GM12878 (cell line): ENCODE measurements around the gene CCRL2. TPM values are rescaled to one million over a fixed set of nuclear protein-coding genes. Genes with fewer than 3 reads are reported as not detected.

ENCODE experiments used
- ATAC-seq: fragments of 200-7000 bp; cut with Tn5 transposase; 3 replicates; pipeline ENCODE4 v1.9.1; 2020; ENCODE audit warnings: mild to moderate bottlenecking, moderate library complexity
- BruUV-seq: library from RNA; stranded (reverse); fragments of 400-500 nt; replicated peaks from 2 replicates; lab custom pipeline; 2021; lab: Mats Ljungman, UMichigan
- CTCF ChIA-PET: fragments of 300-600 bp; sonication (Branson Sonifier 250); formaldehyde crosslinking; extraction: SDS; loops from one replicate; lab custom pipeline; 2021; ENCODE audit warnings: inconsistent platforms; lab: Yijun Ruan, JAX
- POLR2A ChIA-PET: fragments of 350-600 bp; formaldehyde crosslinking; extraction: SDS; loops from one replicate; lab custom pipeline; 2021; ENCODE audit warnings: inconsistent platforms; lab: Charles Lee
- RAD21 ChIA-PET: fragments of 300-600 bp; sonication (Branson Sonifier 250); formaldehyde crosslinking; loops from one replicate; lab custom pipeline; 2023; ENCODE audit warnings: antibody characterized with exemption; ENCODE audit not compliant: unreplicated experiment; lab: Charles Lee
- SMC1A ChIA-PET: fragments of 300-600 bp; sonication (Branson Sonifier 250); formaldehyde crosslinking; loops from one replicate; lab custom pipeline; 2023; ENCODE audit not compliant: unreplicated experiment, uncharacterized antibody; lab: Charles Lee
- DNase-seq: peaks from one replicate; pipeline ENCODE4 v3.0.0-alpha.2; 2011; ENCODE audit warnings: low read depth, low spot score
- FAIRE-seq: peaks from 3 replicates; lab custom pipeline; 2011; peaks lifted over from hg19 to GRCh38; lab: Jason Lieb, UNC
- H2AFZ ChIP-seq: 2 replicates; pipeline ENCODE4 v1.6.0; 2011; ENCODE audit warnings: low read depth, low read length, control low read depth; ENCODE audit not compliant: control insufficient read depth
- H3K27ac ChIP-seq: 2 replicates; pipeline ENCODE4 v1.5.1; 2011; ENCODE audit warnings: control low read depth; ENCODE audit not compliant: control insufficient read depth, insufficient read depth
- H3K27me3 ChIP-seq, 2 experiments: replicated peaks in 1 of 2; 2 replicates each; pipeline versions ENCODE4 v1.6.0 to v1.6.1; 2011; ENCODE audit warnings: low read length in 1 of 2; ENCODE audit not compliant: control insufficient read depth in 2 of 2, insufficient read depth in 2 of 2
- H3K36me3 ChIP-seq, 2 experiments: 2 replicates each; pipeline ENCODE4 v1.5.1; 2011; ENCODE audit warnings: low read length in 1 of 2; ENCODE audit not compliant: control insufficient read depth in 2 of 2, insufficient read depth in 2 of 2
- H3K4me1 ChIP-seq: 2 replicates; pipeline ENCODE4 v1.6.1; 2011; ENCODE audit warnings: mild to moderate bottlenecking, low read length, moderate library complexity, mixed read lengths; ENCODE audit not compliant: control insufficient read depth, insufficient read depth
- H3K4me2 ChIP-seq: 2 replicates; pipeline ENCODE4 v1.6.0; 2011; ENCODE audit warnings: control low read depth; ENCODE audit not compliant: control insufficient read depth, insufficient read depth
- H3K4me3 ChIP-seq: fragments of 200-600 bp; sonication (generic); 2 replicates; pipeline ENCODE4 v1.5.1; 2016
- H3K79me2 ChIP-seq: 2 replicates; pipeline ENCODE4 v1.6.0; 2011; ENCODE audit warnings: low read length; ENCODE audit not compliant: control insufficient read depth, insufficient read depth
- H3K9ac ChIP-seq: 2 replicates; pipeline ENCODE4 v1.8.0; 2011; ENCODE audit warnings: low read length, control low read depth, mixed read lengths; ENCODE audit not compliant: control insufficient read depth, insufficient read depth
- H3K9me3 ChIP-seq: replicated peaks from 3 replicates; pipeline ENCODE4 v1.5.1; 2011; ENCODE audit warnings: mild to moderate bottlenecking, low read length; ENCODE audit not compliant: control insufficient read depth, insufficient read depth
- H4K20me1 ChIP-seq: 2 replicates; pipeline ENCODE4 v1.6.0; 2011; ENCODE audit not compliant: control insufficient read depth, insufficient read depth
- ETV6 ChIP-seq, 2 experiments: fragments of 450-650 bp in 1 of 2; IDR thresholded peaks in 1 of 2; conservative IDR thresholded peaks in 1 of 2; 2 replicates each; pipeline ENCODE4 v1.6.1; 2014; ENCODE audit warnings: antibody characterized with exemption in 1 of 2, borderline replicate concordance in 1 of 2, low read depth in 1 of 2, mild to moderate bottlenecking in 1 of 2, moderate library complexity in 1 of 2
- HDAC6 ChIP-seq: fragments of 200-600 bp; sonication (generic); IDR thresholded peaks from one replicate; pipeline ENCODE4 v1.8.0; 2017; ENCODE audit warnings: antibody characterized with exemption; ENCODE audit not compliant: unreplicated experiment
- JUND ChIP-seq: IDR thresholded peaks from 2 replicates; pipeline ENCODE4 v1.6.1; 2012; ENCODE audit warnings: low read depth, mild to moderate bottlenecking, low read length, improper control_type of control experiment, moderate library complexity
- MEF2A ChIP-seq: IDR thresholded peaks from 2 replicates; pipeline ENCODE4 v1.6.1; 2011; ENCODE audit warnings: low read depth, mild to moderate bottlenecking, low read length, moderate library complexity; ENCODE audit not compliant: insufficient read depth
- NR2C2 ChIP-seq: IDR thresholded peaks from 2 replicates; pipeline ENCODE4 v1.6.1; 2011; ENCODE audit warnings: borderline replicate concordance, low read depth; ENCODE audit not compliant: control insufficient read depth, insufficient read length
- NR2F1 ChIP-seq: fragments of 450-650 bp; conservative IDR thresholded peaks from 2 replicates; pipeline ENCODE4 v1.6.1; 2017; ENCODE audit warnings: mild to moderate bottlenecking
- POLR2AphosphoS2 ChIP-seq: IDR thresholded peaks from 2 replicates; pipeline ENCODE4 v1.6.1; 2011; ENCODE audit warnings: low read depth, mild to moderate bottlenecking, low read length, improper control_type of control experiment, moderate library complexity
- RAD51 ChIP-seq: fragments of 450-650 bp; IDR thresholded peaks from 2 replicates; pipeline ENCODE4 v1.6.1; 2016; ENCODE audit warnings: moderate library complexity, mild to moderate bottlenecking, inconsistent platforms
- SP1 ChIP-seq: IDR thresholded peaks from one replicate; pipeline ENCODE4 v1.6.1; 2011; ENCODE audit warnings: low read depth, low read length
- USF1 ChIP-seq: IDR thresholded peaks from 2 replicates; pipeline ENCODE4 v1.6.1; 2011; ENCODE audit warnings: borderline replicate concordance, low read depth, mild to moderate bottlenecking, moderate library complexity, mixed read lengths, low read length; ENCODE audit not compliant: insufficient read depth; ENCODE audit errors: extremely low read length
- ZNF24 ChIP-seq: fragments of 450-650 bp; IDR thresholded peaks from 2 replicates; pipeline ENCODE4 v1.6.1; 2017; ENCODE audit warnings: antibody characterized with exemption, mild to moderate bottlenecking
- WGBS: methylation state at CpG from one replicate; pipeline ENCODE4 v1.1.6; 2016; ENCODE audit warnings: low lambda C conversion rate; ENCODE audit not compliant: insufficient replicate concordance, insufficient coverage; ENCODE audit errors: missing lambda C conversion rate; 5-methylcytosine and 5-hydroxymethylcytosine counted together
- in situ Hi-C: fragments of 300-500 bp; cut with MboI; formaldehyde crosslinking; loops from 9 replicates; pipeline ENCODE4 v1.14.3; 2018; ENCODE audit warnings: mixed read lengths
- intact Hi-C: fragments of 100-400 bp; cut with micrococcal nuclease; formaldehyde crosslinking; loops from one replicate; pipeline ENCODE4 v1.14.2; 2022; ENCODE audit not compliant: unreplicated experiment
- polyA plus RNA-seq, 11 experiments: library from polyadenylated mRNA; depleted of rRNA in 4 of 11; unstranded in 6 of 11; stranded (reverse) in 5 of 11; fragments of >200 nt; fragmentation: Nextera tagmentation in 4 of 11; fragmentation: Illumina TruSeq in 1 of 11; extraction: Ambion mirVana in 4 of 11; extraction: Trizol in 1 of 11; gene quantifications; 1 replicate in 1 of 11; 2 replicates in 10 of 11; pipeline versions ENCODE4 v1.2.1 to v1.2.3, GENCODE V29; 2011 to 2016; ENCODE audit warnings: inconsistent platforms in 2 of 11, missing spikeins in 2 of 11, low read depth in 1 of 11
- total RNA-seq, 4 experiments: library from RNA; depleted of rRNA in 3 of 4; stranded (reverse); fragments of >200 nt in 3 of 4; fragmentation: Illumina TruSeq in 1 of 4; extraction: Trizol in 1 of 4; gene quantifications; 2 replicates each; pipeline versions ENCODE4 v1.2.1 to v1.2.3, GENCODE V29; 2013 to 2021

Gene CCRL2
- total and polyA plus RNA-seq, 10 of the 15 experiments (the other 5 are each of a cell fraction or from before 2014, with no cell fraction given): 0.04 to 2.5 (median 1.8) TPM

- Histone ChIP-seq H3K9me3 (no peaks in the 10 kb centered on the region; the same call in 1 of the 3 replicates), H3K79me2 (no peaks in the 10 kb centered on the region), H3K27ac (no peak overlapping the region), H3K36me3 (no peaks in the 10 kb centered on the region), H4K20me1 (no peaks in the 10 kb centered on the region), H3K27me3 (no peaks in the 10 kb centered on the region; a peak in 1 of 4 replicates), H3K4me1 (peaks cover 20% of the 10 kb centered on the region), H3K4me2 (0 out of 2 replicates have a peak overlapping the region, but pooled peaks have one; percentile 23), H3K4me3 (no peak overlapping the region), H3K9ac (no peak overlapping the region), H2AFZ (no peak overlapping the region)
- in situ Hi-C loops: no loop called here
- 59% methylated on average over 8 of the region's 8 CpGs for WGBS
- CTCF ChIA-PET: interaction anchor here (1.4 kb wide), 1 partner anchor 15 kb away, joined by 6 read pairs; no protein-coding TSS in a partner anchor
- POLR2A ChIA-PET: no interaction called here
- RAD21 ChIA-PET: no interaction called here
- SMC1A ChIA-PET: no interaction called here
- FAIRE-seq (no peak), ATAC-seq (peak; percentile 42), DNase-seq (no peak)
- intact Hi-C loops: no loop called here
- TF ChIP-seq MEF2A: no peak
- TF ChIP-seq POLR2AphosphoS2: no peak
- TF ChIP-seq NR2C2: no peak
- TF ChIP-seq SP1: no peak
- TF ChIP-seq NR2F1: no peak
- TF ChIP-seq USF1: no peak
- no peak for TF ChIP-seq ETV6 (conservative IDR thresholded peaks at IDR 0.05 in 1 of 2, IDR thresholded peaks at IDR 0.05 in 1 of 2; ENCODE audit: borderline replicate concordance in 1 of 2, low read depth in 1 of 2)
- no peak for TF ChIP-seq ZNF24
- no peak for TF ChIP-seq RAD51
- no peak for TF ChIP-seq HDAC6
- no peak for TF ChIP-seq JUND
- BruUV-seq: no TSS peak
Measured at GRCh38 chr3:46393554-46394434, 13.3 kb upstream of the CCRL2 start.
